Measurements from ENCODE around the gene FUT6. TPM values are rescaled to one million over a fixed set of nuclear protein-coding genes. Genes with fewer than 3 reads are reported as not detected.
"Not testable (repeated sequence)": the region's sequence is repeated elsewhere in the genome, so short reads cannot be mapped to it uniquely, and the experiment has no call there.

Gene FUT6
- total RNA-seq, 1 donor from 2014 or later: 2.7 TPM

GRCh38 chr19:5782322-5782721 is 57.2 kb downstream of the FUT6 start:
- intact Hi-C loops (cut with DNase I): no loop called here
- no peak for DNase-seq

GRCh38 chr19:5780916-5781315 is 58.6 kb downstream of the FUT6 start:
- H3K9me3 ChIP-seq; ATAC-seq; H3K27me3 ChIP-seq; intact Hi-C loops (cut with DNase I); H3K4me3 ChIP-seq; H3K27ac ChIP-seq; DNase-seq; H3K4me1 ChIP-seq: not testable (repeated sequence)
- peaks cover 18% of the 10 kb centered on the region for H3K36me3 ChIP-seq

More at GRCh38 chr19:5782322-5782721, 57.2 kb downstream of the FUT6 start:
- Histone ChIP-seq H3K9me3 (no peaks in the 10 kb centered on the region), H3K4me1 (no peaks in the 10 kb centered on the region), H3K27me3 (no peaks in the 10 kb centered on the region), H3K4me3 (no peak overlapping the region), H3K36me3 (peaks cover 32% of the 10 kb centered on the region), H3K27ac (no peak overlapping the region)
- ATAC-seq: no peak
- TF ChIP-seq CTCF (IDR thresholded peaks at IDR 0.05): no peak

Other genes with a start within 250 kb of the FUT6 start
- 74.2 TPM for gene SAFB2, start 216.9 kb downstream of the FUT6 start, total RNA-seq
- 71.9 TPM for gene SAFB, start 216.6 kb downstream of the FUT6 start, total RNA-seq
- gene MICOS13, start 159.2 kb downstream of the FUT6 start, total RNA-seq: 48.3 TPM
- gene HSD11B1L, start 158.7 kb downstream of the FUT6 start, total RNA-seq: 6.6 TPM
- 564 TPM for gene RPL36, start 149.4 kb downstream of the FUT6 start, total RNA-seq
- gene LONP1, start 119.6 kb downstream of the FUT6 start, total RNA-seq: 79.1 TPM
- gene CATSPERD, start 119.1 kb downstream of the FUT6 start, total RNA-seq: not detected
- 2.0 TPM for gene PRR22, start 55.0 kb downstream of the FUT6 start, total RNA-seq
- gene DUS3L, start 48.5 kb downstream of the FUT6 start, total RNA-seq: 26.8 TPM
- gene NRTN, start 34.6 kb downstream of the FUT6 start, total RNA-seq: 2.1 TPM
- 17.3 TPM for gene FUT3, start 11.7 kb upstream of the FUT6 start, total RNA-seq
- not detected for gene FUT5, start 30.8 kb upstream of the FUT6 start, total RNA-seq
- gene NDUFA11, start 64.1 kb upstream of the FUT6 start, total RNA-seq: 134 TPM
- 6.8 TPM for gene VMAC, start 65.2 kb upstream of the FUT6 start, total RNA-seq
- 12.5 TPM for gene CAPS, start 74.6 kb upstream of the FUT6 start, total RNA-seq
- gene RANBP3, start 138.4 kb upstream of the FUT6 start, total RNA-seq: 65.5 TPM